Peyer's patch (tissue), 4 donors: Measurements from ENCODE around the gene NOCT.

Experiments
- POLR2A ChIP-seq, 2 donors: fragments of 450-650 bp; IDR thresholded peaks; one replicate each; pipeline ENCODE4 v1.5.1; 2017; ENCODE audit warnings: antibody characterized with exemption in 2 of 2, mild to moderate bottlenecking in 2 of 2, moderate library complexity in 2 of 2
- TF ChIP-seq, protein P1 (sequence below), 6 experiments: fragments of 450-650 bp in 4 of 6; fragments of 200-600 bp in 2 of 6; sonication (generic) in 1 of 6; IDR thresholded peaks; one replicate each; pipeline ENCODE4 v1.5.1; 2017 to 2019; ENCODE audit warnings: antibody characterized with exemption in 6 of 6, mild to moderate bottlenecking in 3 of 6, moderate library complexity in 1 of 6

DNA sequence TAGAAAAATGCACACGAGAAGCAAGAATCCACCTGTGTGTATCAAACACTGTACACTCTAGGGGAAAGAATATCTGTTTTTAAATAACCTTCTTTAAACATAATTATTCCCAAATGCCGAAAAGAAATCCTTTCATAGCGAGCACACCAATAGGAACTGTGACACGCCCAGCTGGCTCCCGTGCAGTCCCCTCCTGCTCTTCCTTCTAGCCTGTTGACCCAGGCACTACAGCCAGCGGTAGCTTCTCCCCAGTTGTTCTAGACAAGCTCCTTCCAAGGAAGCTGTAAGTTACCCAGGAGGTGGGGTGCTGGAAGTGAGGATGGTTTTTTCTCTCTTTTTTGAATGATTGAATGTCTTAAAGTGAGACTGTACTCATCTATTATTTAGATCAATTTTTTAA is 19.5 kb upstream of the NOCT start:
- TF ChIP-seq, protein P1, sequence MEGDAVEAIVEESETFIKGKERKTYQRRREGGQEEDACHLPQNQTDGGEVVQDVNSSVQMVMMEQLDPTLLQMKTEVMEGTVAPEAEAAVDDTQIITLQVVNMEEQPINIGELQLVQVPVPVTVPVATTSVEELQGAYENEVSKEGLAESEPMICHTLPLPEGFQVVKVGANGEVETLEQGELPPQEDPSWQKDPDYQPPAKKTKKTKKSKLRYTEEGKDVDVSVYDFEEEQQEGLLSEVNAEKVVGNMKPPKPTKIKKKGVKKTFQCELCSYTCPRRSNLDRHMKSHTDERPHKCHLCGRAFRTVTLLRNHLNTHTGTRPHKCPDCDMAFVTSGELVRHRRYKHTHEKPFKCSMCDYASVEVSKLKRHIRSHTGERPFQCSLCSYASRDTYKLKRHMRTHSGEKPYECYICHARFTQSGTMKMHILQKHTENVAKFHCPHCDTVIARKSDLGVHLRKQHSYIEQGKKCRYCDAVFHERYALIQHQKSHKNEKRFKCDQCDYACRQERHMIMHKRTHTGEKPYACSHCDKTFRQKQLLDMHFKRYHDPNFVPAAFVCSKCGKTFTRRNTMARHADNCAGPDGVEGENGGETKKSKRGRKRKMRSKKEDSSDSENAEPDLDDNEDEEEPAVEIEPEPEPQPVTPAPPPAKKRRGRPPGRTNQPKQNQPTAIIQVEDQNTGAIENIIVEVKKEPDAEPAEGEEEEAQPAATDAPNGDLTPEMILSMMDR (IDR thresholded peaks at IDR 0.05): no peak
- TF ChIP-seq POLR2A (IDR thresholded peaks at IDR 0.05): no peak
